Caco-2 (cell line): ENCODE data around the gene MED17. TPM values are rescaled to one million over a fixed set of nuclear protein-coding genes. Genes with fewer than 3 reads are reported as not detected.
A peak's percentile ranks its signal among the peaks of the same experiment; 100 is the strongest.

Experiments used
- BruUV-seq: library from RNA; stranded (reverse); fragments of 400-500 nt; replicated peaks from 2 replicates; lab custom pipeline; 2021; lab: Mats Ljungman, UMichigan
- CTCF ChIA-PET: fragments of 300-600 bp; sonication (Branson Sonifier 250); formaldehyde crosslinking; loops from one replicate; lab custom pipeline; 2022; ENCODE audit warnings: antibody characterized with exemption; lab: Charles Lee
- POLR2A ChIA-PET: fragments of 300-600 bp; sonication (Branson Sonifier 250); formaldehyde crosslinking; loops from one replicate; lab custom pipeline; 2022; ENCODE audit warnings: antibody characterized with exemption; lab: Charles Lee
- DNase-seq, 2 experiments: peaks; one replicate each; pipeline versions ENCODE4 v3.0.0 to v3.0.0-alpha.2; 2020 to 2022
- H3K27me3 ChIP-seq: replicated peaks from 2 replicates; pipeline ENCODE4 v1.6.0; 2011; ENCODE audit warnings: low read length; ENCODE audit not compliant: control insufficient read depth, insufficient read depth
- H3K36me3 ChIP-seq: 2 replicates; pipeline ENCODE4 v1.5.1; 2011; ENCODE audit warnings: low read length; ENCODE audit not compliant: control insufficient read depth, insufficient read depth
- H3K4me1 ChIP-seq: fragments of 250-450 bp; sonication (Bioruptor Pico); 2 replicates; pipeline ENCODE4 v1.5.1; 2020; ENCODE audit warnings: mild to moderate bottlenecking
- H3K4me3 ChIP-seq: 2 replicates; pipeline ENCODE4 v1.5.1; 2011; ENCODE audit warnings: low read depth, mild to moderate bottlenecking, control low read depth, low read length
- H3K9me3 ChIP-seq: fragments of 250-450 bp; sonication (Bioruptor Pico); 2 replicates; pipeline ENCODE4 v1.5.1; 2020; ENCODE audit warnings: mild to moderate bottlenecking, moderate library complexity
- H3K27ac Mint-ChIP-seq: one replicate; pipeline ENCODE4 v1.8.0; 2022; ENCODE audit warnings: mixed read lengths; ENCODE audit not compliant: unreplicated experiment
- H3K27me3 Mint-ChIP-seq: one replicate; pipeline ENCODE4 v1.8.0; 2022; ENCODE audit warnings: mixed read lengths; ENCODE audit not compliant: insufficient read depth, unreplicated experiment
- H3K36me3 Mint-ChIP-seq: one replicate; pipeline ENCODE4 v1.8.0; 2022; ENCODE audit warnings: mild to moderate bottlenecking, mixed read lengths; ENCODE audit not compliant: insufficient read depth, unreplicated experiment
- H3K4me1 Mint-ChIP-seq: one replicate; pipeline ENCODE4 v1.8.0; 2022; ENCODE audit warnings: low read depth, mixed read lengths; ENCODE audit not compliant: unreplicated experiment
- H3K4me3 Mint-ChIP-seq: one replicate; pipeline ENCODE4 v1.8.0; 2022; ENCODE audit warnings: mild to moderate bottlenecking, moderate library complexity, mixed read lengths; ENCODE audit not compliant: unreplicated experiment
- H3K9me3 Mint-ChIP-seq: one replicate; pipeline ENCODE4 v1.8.0; 2022; ENCODE audit warnings: mixed read lengths; ENCODE audit not compliant: unreplicated experiment
- CTCF ChIP-seq, 2 experiments: fragments of 200-600 bp in 1 of 2; IDR thresholded peaks; 1 replicate in 1 of 2; 2 replicates in 1 of 2; pipeline versions ENCODE4 v1.5.1 to v1.8.0; 2011 to 2022; ENCODE audit warnings: antibody characterized with exemption in 1 of 2, control low read depth in 1 of 2, inconsistent platforms in 1 of 2, low read depth in 1 of 2, low read length in 1 of 2, mild to moderate bottlenecking in 1 of 2, moderate library complexity in 1 of 2; ENCODE audit not compliant: insufficient read depth in 1 of 2, severe bottlenecking in 1 of 2, unreplicated experiment in 1 of 2
- intact Hi-C: fragments of 100-400 bp; cut with micrococcal nuclease; formaldehyde crosslinking; loops from one replicate; pipeline ENCODE4 v1.10.0; 2022; ENCODE audit not compliant: unreplicated experiment
- total RNA-seq: library from RNA; stranded (reverse); gene quantifications from 2 replicates; pipeline ENCODE4 v1.2.3, GENCODE V29; 2022

The MED17 gene
- total RNA-seq, 1 experiment from 2014 or later: 54.0 TPM

- intact Hi-C loops: loop anchor here (1.0 to 2.0 kb wide), 3 partner anchors 29 to 754 kb away; partner anchors contain the start of gene MED17
- peak in 1 of 2 experiments; percentile 35 for TF ChIP-seq CTCF (IDR thresholded peaks at IDR 0.05; ENCODE audit: insufficient read depth in 1 of 2, low read depth in 1 of 2, low read length in 1 of 2, severe bottlenecking in 1 of 2, unreplicated experiment in 1 of 2)
- peak; percentile 100 for DNase-seq
- peak within 1 kb of the TSS; percentile 74 for H3K4me3 ChIP-seq
- H3K36me3 ChIP-seq: peaks cover 13% of the 10 kb centered on the region
- H3K9me3 ChIP-seq: no peaks in the 10 kb centered on the region
- H3K27me3 ChIP-seq: no peaks in the 10 kb centered on the region
- Mint-ChIP-seq H3K36me3 (peaks cover 61% of the 10 kb centered on the region), H3K9me3 (no peaks in the 10 kb centered on the region), H3K4me1 (peaks cover 59% of the 10 kb centered on the region), H3K27me3 (no peaks in the 10 kb centered on the region), H3K4me3 (peak within 1 kb of the TSS; percentile 89), H3K27ac (peak within 1 kb of the TSS; percentile 98)
- CTCF ChIA-PET: interaction anchor here (0.6 to 3.6 kb wide), 3 partner anchors 42 to 170 kb away, joined by 3 to 57 read pairs (median 3); partner anchors contain the start of genes MED17 and VSTM5
- POLR2A ChIA-PET: interaction anchor here (0.6 to 3.9 kb wide), 20 partner anchors 9 to 1349 kb away, joined by 3 to 130 read pairs (median 4); partner anchors contain the start of genes CEP295, ENDOD1, MED17 and PANX1
- BruUV-seq: TSS peak; percentile 63
- peaks cover 52% of the 10 kb centered on the region for H3K4me1 ChIP-seq
Observed at GRCh38 chr11:93741094-93741881, 42.8 kb upstream of the MED17 start, which contains the start of the genes C11orf54 and TAF1D. TSS of gene C11orf54 (plus strand) at chr11:93741672. CDS start at chr11:93747394, 5,722 bp downstream. TSS of gene TAF1D (minus strand) at chr11:93741495. CDS start at chr11:93739304, 2,191 bp downstream.

- TSS peak; percentile 81 for BruUV-seq
- Histone ChIP-seq H3K4me3 (peak overlapping the region; percentile 74), H3K27me3 (no peaks in the 10 kb centered on the region), H3K9me3 (no peaks in the 10 kb centered on the region), H3K4me1 (peaks cover 48% of the 10 kb centered on the region), H3K36me3 (peaks cover 13% of the 10 kb centered on the region)
- POLR2A ChIA-PET: interaction anchor here (0.6 to 3.9 kb wide), 19 partner anchors 9 to 1348 kb away, joined by 3 to 130 read pairs (median 4); partner anchors contain the start of genes CEP295, ENDOD1, MED17 and PANX1
- Mint-ChIP-seq H3K27ac (peak overlapping the region; percentile 98), H3K27me3 (no peaks in the 10 kb centered on the region), H3K4me3 (peak overlapping the region; percentile 89), H3K4me1 (peaks cover 56% of the 10 kb centered on the region), H3K36me3 (peaks cover 56% of the 10 kb centered on the region), H3K9me3 (no peaks in the 10 kb centered on the region)
- TF ChIP-seq CTCF (IDR thresholded peaks at IDR 0.05; ENCODE audit: insufficient read depth in 1 of 2, low read depth in 1 of 2, low read length in 1 of 2, severe bottlenecking in 1 of 2, unreplicated experiment in 1 of 2): no peak
- peak; percentile 87 to 88 for DNase-seq
- CTCF ChIA-PET: interaction anchor here (0.6 to 3.6 kb wide), 3 partner anchors 25 to 108 kb away, joined by 3 to 57 read pairs (median 3); partner anchors contain the start of genes MED17 and VSTM5
- intact Hi-C loops: loop anchor here (1.0 to 2.0 kb wide), 3 partner anchors 28 to 753 kb away; partner anchors contain the start of gene MED17
Observed at GRCh38 chr11:93741882-93742226, 42.2 kb upstream of the MED17 start.

- intact Hi-C loops: no loop called here
- H3K4me3 Mint-ChIP-seq: peak overlapping the region; percentile 89
- peaks cover 41% of the 10 kb centered on the region for H3K36me3 Mint-ChIP-seq
- Histone ChIP-seq H3K9me3 (no peaks in the 10 kb centered on the region), H3K36me3 (peaks cover 11% of the 10 kb centered on the region), H3K27me3 (no peaks in the 10 kb centered on the region), H3K4me3 (no peak overlapping the region), H3K4me1 (peaks cover 33% of the 10 kb centered on the region)
- no peaks in the 10 kb centered on the region for H3K27me3 Mint-ChIP-seq
- no peak for TF ChIP-seq CTCF (IDR thresholded peaks at IDR 0.05; ENCODE audit: insufficient read depth in 1 of 2, low read depth in 1 of 2, low read length in 1 of 2, severe bottlenecking in 1 of 2, unreplicated experiment in 1 of 2)
- ChIA-PET POLR2A (interaction anchor here (3.9 kb wide), 1 partner anchor 40 kb away, joined by 130 read pairs; the partner anchor contains the start of gene MED17), CTCF (no interaction called here)
- H3K4me1 Mint-ChIP-seq: peaks cover 42% of the 10 kb centered on the region
- no peaks in the 10 kb centered on the region for H3K9me3 Mint-ChIP-seq
- no TSS peak for BruUV-seq
- peak overlapping the region; percentile 98 for H3K27ac Mint-ChIP-seq
- no peak for DNase-seq
Observed at GRCh38 chr11:93743291-93743690, 40.8 kb upstream of the MED17 start.
